Subcutaneous abdominal adipose tissue (tissue), 5 donors: ENCODE results near the gene KTN1.

ENCODE experiments used
- H3K27ac ChIP-seq: one replicate; pipeline ENCODE4 v1.7.0; 2013; ENCODE audit warnings: low read depth, mild to moderate bottlenecking, inconsistent platforms, low read length, moderate library complexity
- H3K27me3 ChIP-seq, 5 donors: one replicate each; pipeline ENCODE4 v1.7.0; 2013; ENCODE audit warnings: low read length in 5 of 5, inconsistent platforms in 1 of 5; ENCODE audit not compliant: control insufficient read depth in 5 of 5, insufficient read depth in 4 of 5
- H3K36me3 ChIP-seq, 5 donors: one replicate each; pipeline ENCODE4 v1.7.0; 2013; ENCODE audit warnings: low read length in 5 of 5; ENCODE audit not compliant: control insufficient read depth in 5 of 5, insufficient read depth in 5 of 5
- H3K4me1 ChIP-seq, 5 donors: one replicate each; pipeline ENCODE4 v1.7.0; 2013; ENCODE audit warnings: low read length in 5 of 5, mild to moderate bottlenecking in 3 of 5, moderate library complexity in 1 of 5; ENCODE audit not compliant: control insufficient read depth in 5 of 5, insufficient read depth in 5 of 5
- H3K4me3 ChIP-seq, 5 donors: one replicate each; pipeline ENCODE4 v1.7.0; 2013; ENCODE audit warnings: low read length in 5 of 5, low read depth in 1 of 5
- H3K9ac ChIP-seq, 5 donors: one replicate each; pipeline ENCODE4 v1.7.0; 2013; ENCODE audit warnings: low read length in 5 of 5, mild to moderate bottlenecking in 4 of 5, moderate library complexity in 3 of 5
- H3K9me3 ChIP-seq, 5 donors: one replicate each; pipeline ENCODE4 v1.7.0; 2013; ENCODE audit warnings: low read length in 5 of 5; ENCODE audit not compliant: control insufficient read depth in 5 of 5
- donor health status: healthy.
- donor health status: healthy.
- donor health status: healthy.
- donor health status: healthy.
- donor health status: healthy.

KTN1 gene

GRCh38 chr14:55605793-55606192 is 25.8 kb downstream of the KTN1 start:
- H3K4me3 ChIP-seq: no peak overlapping the region
- no peaks in the 10 kb centered on the region for H3K27me3 ChIP-seq
- no peak overlapping the region for H3K27ac ChIP-seq
- no peaks in the 10 kb centered on the region for H3K36me3 ChIP-seq
- no peak overlapping the region for H3K9ac ChIP-seq
- peaks cover 0 to 23% (median 8%) of the 10 kb centered on the region in 5 donors for H3K4me1 ChIP-seq
- no peaks in the 10 kb centered on the region for H3K9me3 ChIP-seq

DNA sequence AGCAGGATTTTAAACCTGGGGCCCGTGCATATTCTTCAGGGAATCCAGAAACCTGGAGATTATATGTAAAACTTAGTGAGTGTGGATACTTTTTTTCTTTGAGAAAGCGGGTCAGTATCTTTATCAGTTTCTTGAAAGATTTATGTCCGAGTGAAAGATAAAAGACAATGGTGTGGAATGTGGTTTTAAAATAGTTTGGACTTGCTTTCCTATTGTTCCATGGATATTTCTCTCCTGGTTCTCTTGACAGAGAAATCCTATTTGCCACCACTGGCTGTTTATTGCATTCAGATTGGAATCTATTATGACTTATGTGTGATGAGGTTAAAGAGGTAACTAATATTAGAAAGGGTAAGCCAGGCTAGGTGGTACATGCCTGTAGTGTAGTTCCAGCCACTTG is 27.4 kb downstream of the KTN1 start:
- no peaks in the 10 kb centered on the region for H3K27me3 ChIP-seq
- no peak overlapping the region for H3K27ac ChIP-seq
- peaks cover 0 to 19% (median 5%) of the 10 kb centered on the region in 5 donors for H3K4me1 ChIP-seq
- no peaks in the 10 kb centered on the region for H3K9me3 ChIP-seq
- peaks cover 0 to 3% (median 0%) of the 10 kb centered on the region in 5 donors for H3K36me3 ChIP-seq
- no peak overlapping the region for H3K4me3 ChIP-seq
- H3K9ac ChIP-seq: peak overlapping the region in 1 of 5 donors; percentile 30

DNA sequence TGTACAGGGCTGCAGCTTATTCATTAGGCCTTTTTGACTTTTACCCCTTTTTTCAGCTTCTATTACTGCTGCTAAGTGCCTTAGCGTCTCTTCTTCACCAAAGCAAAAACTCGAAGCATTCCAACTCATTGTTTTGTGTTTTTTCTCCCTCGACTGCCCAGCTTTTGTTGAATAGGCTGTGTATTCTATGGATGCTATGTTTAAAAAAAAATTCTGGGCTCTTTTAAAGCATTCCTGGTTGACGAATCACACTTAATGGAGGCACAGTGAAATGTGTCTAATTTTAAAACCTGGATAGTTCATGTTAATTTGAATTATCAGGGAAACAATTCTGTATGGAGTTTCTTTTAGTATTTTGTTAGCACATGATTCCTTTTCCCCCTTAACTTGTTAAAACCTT is 29.7 kb downstream of the KTN1 start:
- no peak overlapping the region for H3K27ac ChIP-seq

GRCh38 chr14:55610713-55611370 is 30.8 kb downstream of the KTN1 start:
- Histone ChIP-seq H3K27me3 (no peaks in the 10 kb centered on the region), H3K36me3 (peaks cover 0 to 16% (median 5%) of the 10 kb centered on the region in 5 donors), H3K9me3 (no peaks in the 10 kb centered on the region), H3K4me1 (peaks cover 0 to 6% (median 0%) of the 10 kb centered on the region in 5 donors), H3K27ac (no peak overlapping the region), H3K4me3 (no peak overlapping the region), H3K9ac (no peak overlapping the region)

More for the DNA sequence above, 29.7 kb downstream of the KTN1 start:
- Histone ChIP-seq H3K9ac (no peak overlapping the region), H3K36me3 (peaks cover 0 to 11% (median 5%) of the 10 kb centered on the region in 5 donors), H3K4me3 (no peak overlapping the region), H3K4me1 (peaks cover 0 to 6% (median 0%) of the 10 kb centered on the region in 5 donors), H3K27me3 (no peaks in the 10 kb centered on the region), H3K9me3 (no peaks in the 10 kb centered on the region)

DNA sequence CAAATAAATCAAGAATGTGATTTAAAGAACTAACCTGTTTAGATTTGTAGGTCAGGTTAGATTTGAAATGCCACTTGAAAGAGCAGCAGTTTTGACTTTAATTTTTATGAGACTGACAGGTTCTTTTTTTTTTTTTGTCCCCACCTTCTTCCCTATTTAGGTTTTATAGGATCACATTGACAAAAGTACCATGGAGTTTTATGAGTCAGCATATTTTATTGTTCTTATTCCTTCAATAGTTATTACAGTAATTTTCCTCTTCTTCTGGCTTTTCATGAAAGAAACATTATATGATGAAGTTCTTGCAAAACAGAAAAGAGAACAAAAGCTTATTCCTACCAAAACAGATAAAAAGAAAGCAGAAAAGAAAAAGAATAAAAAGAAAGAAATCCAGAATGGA is 31.9 kb downstream of the KTN1 start:
- peaks cover 0 to 6% (median 0%) of the 10 kb centered on the region in 5 donors for H3K4me1 ChIP-seq

DNA sequence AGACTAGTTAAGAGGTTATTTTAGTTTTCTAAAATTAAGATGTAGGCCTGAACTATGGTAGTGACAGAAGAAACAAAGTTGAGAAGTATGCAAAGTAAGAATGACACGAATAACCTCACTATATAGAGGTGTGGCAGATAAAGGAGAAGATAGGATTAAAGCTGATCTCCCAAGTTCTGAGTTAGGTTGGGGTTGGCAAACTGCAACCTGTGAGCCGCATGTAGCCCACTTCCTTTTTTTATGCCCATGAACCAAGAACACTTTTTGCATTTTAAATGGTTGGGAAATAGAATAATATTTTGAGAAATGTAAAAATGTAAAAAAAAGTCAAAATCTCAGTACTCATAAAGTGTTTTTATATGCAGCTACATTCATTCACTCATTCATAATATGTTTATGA is 34.3 kb downstream of the KTN1 start:
- Histone ChIP-seq H3K36me3 (peaks cover 27 to 48% (median 32%) of the 10 kb centered on the region in 5 donors), H3K27ac (no peak overlapping the region)

More for the DNA sequence above, 31.9 kb downstream of the KTN1 start:
- no peak overlapping the region for H3K9ac ChIP-seq
- H3K27ac ChIP-seq: no peak overlapping the region
- no peaks in the 10 kb centered on the region for H3K27me3 ChIP-seq
- peaks cover 5 to 26% (median 14%) of the 10 kb centered on the region in 5 donors for H3K36me3 ChIP-seq
- H3K9me3 ChIP-seq: no peaks in the 10 kb centered on the region
- no peak overlapping the region for H3K4me3 ChIP-seq

DNA sequence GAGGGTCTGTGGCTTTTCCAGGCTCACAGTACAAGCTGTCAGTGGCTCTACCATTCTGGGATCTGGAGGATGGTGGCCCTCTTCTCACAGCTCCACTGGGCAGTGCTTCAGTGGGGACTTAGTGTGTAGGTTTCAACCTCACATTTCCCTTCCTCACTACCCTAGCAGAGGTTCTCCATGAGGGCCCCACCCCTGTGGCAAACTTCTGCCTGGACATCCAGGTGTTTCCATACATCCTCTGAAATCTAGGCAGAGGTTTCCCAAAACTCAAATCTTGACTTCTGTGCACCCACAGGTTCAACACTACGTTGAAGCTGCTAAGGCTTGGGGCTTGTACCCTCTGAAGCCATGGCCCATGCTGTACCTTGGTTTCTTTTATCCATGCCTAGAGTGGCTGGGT is 40.3 kb downstream of the KTN1 start:
- H3K9me3 ChIP-seq: no peaks in the 10 kb centered on the region
- no peak overlapping the region for H3K27ac ChIP-seq
- no peak overlapping the region for H3K9ac ChIP-seq
- peaks cover 47 to 74% (median 52%) of the 10 kb centered on the region in 5 donors for H3K36me3 ChIP-seq
- no peaks in the 10 kb centered on the region for H3K27me3 ChIP-seq
- no peaks in the 10 kb centered on the region for H3K4me1 ChIP-seq
- no peak overlapping the region for H3K4me3 ChIP-seq

More for the DNA sequence above, 34.3 kb downstream of the KTN1 start:
- Histone ChIP-seq H3K4me3 (no peak overlapping the region), H3K9ac (no peak overlapping the region), H3K9me3 (no peaks in the 10 kb centered on the region), H3K27me3 (no peaks in the 10 kb centered on the region), H3K4me1 (peaks cover 0 to 6% (median 0%) of the 10 kb centered on the region in 5 donors)

- Histone ChIP-seq H3K9ac (no peak overlapping the region), H3K9me3 (no peaks in the 10 kb centered on the region), H3K27me3 (no peaks in the 10 kb centered on the region), H3K27ac (no peak overlapping the region), H3K36me3 (peaks cover 47 to 69% (median 50%) of the 10 kb centered on the region in 5 donors), H3K4me3 (no peak overlapping the region), H3K4me1 (peaks cover 0 to 6% (median 0%) of the 10 kb centered on the region in 5 donors)
Measured at GRCh38 chr14:55620981-55621380, 41.0 kb downstream of the KTN1 start.

DNA sequence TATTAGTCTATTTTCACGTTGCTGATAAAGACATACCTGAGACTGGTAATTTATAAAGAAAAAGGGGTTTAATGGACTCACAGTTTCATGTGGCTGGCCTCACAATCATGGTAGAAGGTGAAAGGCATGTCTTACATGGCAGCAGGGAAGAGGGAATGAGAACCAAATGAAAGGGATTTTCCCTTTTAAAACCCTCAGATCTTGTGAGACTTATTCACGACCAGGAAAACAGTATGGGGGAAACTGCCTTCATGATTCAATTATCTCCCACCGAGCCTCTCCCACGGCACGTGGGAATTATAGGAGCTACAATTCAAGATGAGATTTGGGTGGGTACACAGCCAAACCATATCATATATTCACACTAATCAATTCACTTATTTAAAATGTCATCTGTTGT is 41.4 kb downstream of the KTN1 start:
- Histone ChIP-seq H3K27me3 (no peaks in the 10 kb centered on the region), H3K9me3 (no peaks in the 10 kb centered on the region), H3K27ac (no peak overlapping the region), H3K36me3 (peaks cover 45 to 64% (median 48%) of the 10 kb centered on the region in 5 donors), H3K4me3 (no peak overlapping the region), H3K9ac (no peak overlapping the region), H3K4me1 (peaks cover 0 to 11% (median 0%) of the 10 kb centered on the region in 5 donors)

GRCh38 chr14:55624913-55625312 is 44.9 kb downstream of the KTN1 start:
- Histone ChIP-seq H3K27ac (no peak overlapping the region), H3K9me3 (no peaks in the 10 kb centered on the region), H3K36me3 (peaks cover 23 to 43% (median 38%) of the 10 kb centered on the region in 5 donors), H3K27me3 (no peaks in the 10 kb centered on the region), H3K4me3 (no peak overlapping the region), H3K9ac (no peak overlapping the region), H3K4me1 (peaks cover 0 to 11% (median 0%) of the 10 kb centered on the region in 5 donors)
